SJCRH30 (cell line): ENCODE measurements around the gene DOCK1. TPM values are rescaled to one million over a fixed set of nuclear protein-coding genes. Genes with fewer than 3 reads are reported as not detected.
A peak's percentile ranks its signal among the peaks of the same experiment; 100 is the strongest.

Experiments
- DNase-seq, 2 experiments: peaks; one replicate each; pipeline ENCODE4 v3.0.0-alpha.2; 2015 to 2020
- H3K27ac ChIP-seq: fragments of 250-450 bp; sonication (Bioruptor Pico); 2 replicates; pipeline ENCODE4 v1.5.1; 2020; ENCODE audit warnings: mild to moderate bottlenecking, moderate library complexity
- H3K27me3 ChIP-seq: fragments of 250-450 bp; sonication (Bioruptor Pico); 2 replicates; pipeline ENCODE4 v1.5.1; 2020; ENCODE audit warnings: mild to moderate bottlenecking, moderate library complexity
- H3K36me3 ChIP-seq: fragments of 250-450 bp; sonication (Bioruptor Pico); 2 replicates; pipeline ENCODE4 v1.5.1; 2020; ENCODE audit warnings: mild to moderate bottlenecking, moderate library complexity
- H3K4me1 ChIP-seq: fragments of 250-450 bp; sonication (Bioruptor Pico); 2 replicates; pipeline ENCODE4 v1.5.1; 2020; ENCODE audit warnings: mild to moderate bottlenecking, moderate library complexity
- H3K4me3 ChIP-seq: fragments of 250-450 bp; sonication (Bioruptor Pico); 2 replicates; pipeline ENCODE4 v1.5.1; 2020; ENCODE audit warnings: mild to moderate bottlenecking, moderate library complexity
- H3K9me3 ChIP-seq: fragments of 250-450 bp; sonication (Bioruptor Pico); replicated peaks from 2 replicates; pipeline ENCODE4 v1.5.1; 2020; ENCODE audit warnings: mild to moderate bottlenecking, moderate library complexity
- total RNA-seq: library from RNA; depleted of rRNA; stranded (reverse); fragments of >200 nt; shearing (Covaris generic); gene quantifications from 2 replicates; pipeline ENCODE4 v1.2.3, GENCODE V29; 2014

Gene DOCK1
- total RNA-seq, 1 experiment from 2014 or later = 53.8 TPM

DNA sequence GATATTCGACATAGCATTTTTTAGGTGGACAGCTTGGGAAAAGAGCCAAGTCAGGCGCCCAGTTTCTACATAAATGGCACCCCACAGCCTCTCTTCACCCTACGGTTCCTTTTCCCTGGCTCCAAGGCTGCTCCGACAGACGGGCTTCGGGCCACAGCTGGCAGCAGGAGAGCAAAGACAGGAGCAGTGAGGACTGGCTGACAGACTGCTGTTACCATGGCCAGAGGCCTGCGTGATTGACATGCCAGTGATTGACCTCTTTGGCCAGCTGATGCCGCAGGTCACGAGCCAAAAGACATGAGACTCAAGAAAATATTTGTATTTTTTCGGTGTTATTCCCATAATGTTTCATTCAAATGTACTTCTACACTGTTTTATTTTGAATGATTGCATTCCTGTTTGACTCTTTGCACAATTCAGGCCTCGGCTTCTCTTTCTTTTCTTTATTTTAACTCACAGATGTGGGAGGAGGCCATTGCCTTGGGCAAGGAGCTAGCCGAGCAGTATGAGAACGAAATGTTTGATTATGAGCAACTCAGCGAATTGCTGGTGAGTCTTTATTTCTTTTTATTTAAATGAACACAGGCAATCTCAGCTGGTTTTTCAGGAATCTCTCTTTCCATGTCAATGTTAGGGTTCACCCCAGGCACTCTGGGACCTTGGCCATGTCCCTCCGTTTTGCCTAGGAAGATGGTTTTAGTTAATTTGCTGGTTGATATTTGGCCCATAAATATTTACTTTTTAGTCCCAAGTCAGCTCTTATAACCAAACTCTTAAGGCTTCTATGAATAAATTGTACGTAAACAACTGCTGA lies 497.6 kb downstream of the DOCK1 start:
- Histone ChIP-seq H3K27ac (no peak overlapping the region), H3K4me1 (no peaks in the 10 kb centered on the region; the same call in 1 of the 2 replicates), H3K4me3 (no peak overlapping the region), H3K36me3 (0 out of 2 replicates have a peak, but pooled peaks cover 5% of the 10 kb centered on the region), H3K27me3 (no peaks in the 10 kb centered on the region), H3K9me3 (no peaks in the 10 kb centered on the region)
- no peak for DNase-seq

DNA sequence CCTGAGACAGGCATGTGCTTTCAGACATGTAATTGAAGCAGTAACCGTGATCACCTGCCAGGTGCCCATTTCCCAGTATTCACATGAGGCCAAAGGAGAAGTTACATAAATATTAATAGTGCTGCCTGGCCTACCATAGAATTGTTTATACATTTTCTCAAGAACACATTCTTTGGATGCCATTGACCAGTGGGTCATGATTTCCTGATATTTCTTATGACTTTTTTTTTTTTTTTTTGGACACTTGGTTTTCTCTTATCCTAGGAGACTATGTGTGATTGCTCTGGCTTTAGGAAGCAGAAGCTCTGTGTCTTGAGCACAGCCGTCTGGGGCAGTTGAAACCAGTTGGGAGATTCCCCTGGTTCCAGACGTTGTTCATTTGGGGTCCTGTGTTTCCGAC lies 500.0 kb downstream of the DOCK1 start:
- no peak overlapping the region for H3K27ac ChIP-seq
- DNase-seq = no peak
- H3K4me1 ChIP-seq = no peaks in the 10 kb centered on the region
- H3K9me3 ChIP-seq = no peaks in the 10 kb centered on the region
- no peaks in the 10 kb centered on the region for H3K27me3 ChIP-seq
- H3K4me3 ChIP-seq = no peak overlapping the region
- 0 out of 2 replicates have a peak, but pooled peaks cover 5% of the 10 kb centered on the region for H3K36me3 ChIP-seq

DNA sequence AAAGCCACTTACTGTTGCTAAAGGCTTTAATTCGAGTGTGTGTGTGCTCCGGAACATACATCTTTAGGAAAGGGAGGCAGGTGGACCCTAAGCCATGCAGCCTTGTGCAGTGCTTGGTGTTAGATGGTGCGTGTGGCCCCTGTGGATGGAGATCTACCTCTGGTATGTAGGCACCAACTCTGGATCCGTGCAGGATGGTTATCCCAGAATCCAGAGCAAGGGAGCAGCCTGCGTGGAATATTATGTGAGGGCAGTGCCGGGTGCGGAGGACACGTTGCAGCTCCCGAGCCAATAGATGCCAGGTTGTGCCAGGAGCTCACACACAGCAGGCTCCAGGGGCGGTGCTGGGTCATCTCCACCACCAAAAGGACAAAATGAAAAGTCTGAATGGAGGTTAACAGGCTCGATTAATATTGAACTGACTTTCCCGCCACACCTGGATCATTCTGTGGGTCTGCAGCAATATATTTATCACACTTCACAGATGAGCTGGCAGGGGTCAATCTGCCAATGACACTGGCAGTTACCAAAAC lies 500.9 kb downstream of the DOCK1 start:
- H3K27ac ChIP-seq = no peak overlapping the region

DNA sequence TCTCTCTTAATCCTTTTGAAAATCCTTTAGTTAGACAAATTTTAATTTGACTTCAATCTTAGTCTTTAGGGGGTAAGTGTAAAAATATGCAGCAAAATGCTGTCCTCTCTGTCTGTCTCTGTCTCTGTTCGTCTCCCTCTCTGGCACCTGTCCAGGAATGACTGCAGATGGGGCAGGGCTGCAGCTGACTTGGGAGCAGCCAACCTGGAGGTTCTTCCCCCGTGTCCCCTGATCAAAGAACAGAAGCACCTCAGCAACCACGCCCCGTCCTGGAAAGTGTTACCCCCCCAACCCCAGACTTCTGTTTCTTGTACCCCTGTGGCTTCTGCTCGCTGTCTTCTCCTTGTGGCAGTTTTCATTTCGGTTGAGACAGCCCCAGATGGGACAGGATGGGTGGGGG lies 502.3 kb downstream of the DOCK1 start:
- H3K4me1 ChIP-seq = no peaks in the 10 kb centered on the region
- no peak overlapping the region for H3K27ac ChIP-seq
- no peak for DNase-seq
- 0 out of 2 replicates have a peak, but pooled peaks cover 5% of the 10 kb centered on the region for H3K36me3 ChIP-seq
- no peak overlapping the region for H3K4me3 ChIP-seq
- no peaks in the 10 kb centered on the region for H3K9me3 ChIP-seq
- no peaks in the 10 kb centered on the region for H3K27me3 ChIP-seq

More for the DNA sequence above, 500.9 kb downstream of the DOCK1 start:
- Histone ChIP-seq H3K27me3 (no peaks in the 10 kb centered on the region), H3K9me3 (no peaks in the 10 kb centered on the region), H3K36me3 (0 out of 2 replicates have a peak, but pooled peaks cover 5% of the 10 kb centered on the region), H3K4me3 (no peak overlapping the region), H3K4me1 (no peaks in the 10 kb centered on the region)
- DNase-seq = no peak

DNA sequence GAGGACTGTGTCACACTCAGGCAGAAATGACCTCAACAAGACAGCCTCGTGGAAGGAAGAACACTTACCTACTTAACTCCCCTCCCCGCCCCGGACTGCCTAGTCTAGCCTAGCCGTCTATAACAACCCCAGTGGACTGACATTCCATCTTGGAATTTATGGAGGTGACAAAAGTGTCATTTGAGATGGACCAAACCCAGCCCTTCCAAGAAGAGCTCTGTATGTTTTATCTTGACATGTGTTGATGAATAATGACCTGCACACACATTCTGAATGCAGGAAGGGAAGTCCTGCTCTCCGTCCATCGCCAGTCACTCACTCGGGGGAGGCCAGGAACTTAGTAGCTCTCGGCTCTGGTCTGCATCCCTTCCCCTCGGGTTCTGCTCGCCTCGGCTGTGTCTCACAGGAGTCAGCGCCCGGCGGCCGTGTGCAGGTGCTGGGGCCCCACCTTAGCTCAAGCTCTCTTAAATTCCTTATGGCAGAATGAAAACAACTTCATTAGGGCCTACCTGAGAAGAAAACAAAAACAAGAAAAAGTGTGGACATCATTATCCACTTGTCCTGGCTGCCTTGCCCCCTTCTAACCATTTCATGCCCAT lies 503.0 kb downstream of the DOCK1 start:
- H3K27ac ChIP-seq = no peak overlapping the region
- 0 out of 2 replicates have a peak, but pooled peaks cover 5% of the 10 kb centered on the region for H3K36me3 ChIP-seq
- no peaks in the 10 kb centered on the region for H3K4me1 ChIP-seq
- no peak for DNase-seq
- H3K27me3 ChIP-seq = no peaks in the 10 kb centered on the region
- H3K9me3 ChIP-seq = no peaks in the 10 kb centered on the region
- no peak overlapping the region for H3K4me3 ChIP-seq

DNA sequence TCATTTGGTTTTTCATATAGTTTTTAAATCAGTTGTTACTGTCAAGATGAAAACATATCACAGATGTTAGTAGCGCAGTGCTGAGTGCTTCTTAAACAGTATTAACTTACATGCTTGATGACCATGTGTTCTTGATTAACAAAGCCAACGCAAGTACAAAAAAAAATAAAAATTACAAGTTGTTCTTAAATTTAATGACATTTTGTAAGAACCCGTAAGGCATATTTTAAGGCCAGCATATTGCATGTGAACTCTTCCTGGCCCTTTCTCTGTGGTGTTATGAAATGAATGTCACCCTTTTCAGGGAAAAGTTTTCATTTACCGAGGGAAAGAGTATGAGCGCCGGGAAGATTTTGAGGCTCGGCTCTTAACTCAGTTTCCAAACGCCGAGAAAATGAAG lies 503.5 kb downstream of the DOCK1 start:
- Histone ChIP-seq H3K4me1 (no peaks in the 10 kb centered on the region), H3K9me3 (no peaks in the 10 kb centered on the region), H3K27ac (no peak overlapping the region), H3K4me3 (no peak overlapping the region), H3K36me3 (0 out of 2 replicates have a peak, but pooled peaks cover 5% of the 10 kb centered on the region), H3K27me3 (no peaks in the 10 kb centered on the region)
- DNase-seq = no peak

DNA sequence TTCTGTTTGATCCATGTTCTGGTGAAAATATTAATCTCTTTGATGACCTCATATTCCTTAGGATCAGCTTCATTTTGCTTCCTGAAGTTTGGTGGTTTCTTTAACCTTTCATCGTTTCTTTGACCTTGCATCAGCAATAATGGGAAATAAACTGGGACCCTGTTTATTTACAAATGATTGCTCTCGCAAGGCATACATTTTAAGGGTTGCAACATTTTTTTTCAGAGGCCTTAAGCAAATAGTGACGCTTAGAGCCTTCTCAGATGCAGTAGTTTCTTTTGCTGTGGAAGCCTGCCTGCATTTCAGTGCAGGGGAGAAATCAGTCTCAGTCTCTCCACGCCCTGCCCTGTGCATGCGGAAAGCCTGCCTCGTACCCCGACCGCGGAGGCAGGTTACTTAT lies 504.8 kb downstream of the DOCK1 start:
- Histone ChIP-seq H3K4me1 (peaks cover 4% of the 10 kb centered on the region), H3K27me3 (no peaks in the 10 kb centered on the region), H3K9me3 (no peaks in the 10 kb centered on the region), H3K27ac (no peak overlapping the region), H3K4me3 (no peak overlapping the region), H3K36me3 (no peaks in the 10 kb centered on the region)
- no peak for DNase-seq

DNA sequence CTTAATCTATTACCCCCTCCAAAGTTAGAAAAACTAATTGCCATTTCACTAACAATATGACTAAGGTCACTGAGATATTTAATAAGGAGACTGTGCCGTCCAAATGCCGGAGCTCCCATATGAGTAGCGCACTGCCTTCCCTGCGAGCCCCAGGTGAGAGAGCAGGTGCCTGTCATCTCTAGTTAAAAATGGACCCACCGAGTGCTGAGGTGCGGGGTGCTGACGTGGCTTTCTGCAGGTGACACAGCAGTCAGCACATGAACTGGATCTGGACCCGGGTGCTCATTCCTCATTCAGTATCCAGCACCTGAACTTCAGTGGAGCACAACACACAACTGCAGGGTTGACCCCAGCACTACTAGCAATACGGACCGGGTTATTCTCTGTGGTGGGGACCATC lies 505.8 kb downstream of the DOCK1 start:
- Histone ChIP-seq H3K9me3 (no peaks in the 10 kb centered on the region), H3K27ac (no peak overlapping the region), H3K4me1 (peaks cover 15% of the 10 kb centered on the region), H3K4me3 (no peak overlapping the region), H3K27me3 (no peaks in the 10 kb centered on the region), H3K36me3 (no peaks in the 10 kb centered on the region)
- no peak for DNase-seq

DNA sequence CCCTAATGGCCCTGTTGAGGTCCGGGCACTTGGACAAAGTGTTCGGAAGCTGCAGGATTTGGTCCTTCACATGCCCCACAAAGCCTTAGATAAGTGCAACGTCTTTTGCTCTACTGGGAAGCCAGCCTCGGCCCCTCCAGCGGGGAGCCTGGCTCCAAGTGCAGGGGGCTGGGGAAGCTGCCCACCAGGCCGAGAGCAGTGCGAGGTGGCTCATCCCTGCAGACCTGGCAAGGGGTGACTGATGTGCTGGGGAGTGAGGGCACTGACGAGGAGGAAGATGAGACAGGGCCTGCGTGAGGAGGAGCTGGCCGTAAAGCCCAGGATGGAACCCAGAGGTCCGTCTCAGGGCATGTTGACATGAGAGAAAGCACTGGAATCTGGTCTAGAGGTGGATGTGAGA lies 508.1 kb downstream of the DOCK1 start:
- no peak overlapping the region for H3K4me3 ChIP-seq
- no peaks in the 10 kb centered on the region for H3K27me3 ChIP-seq
- no peak overlapping the region for H3K27ac ChIP-seq
- no peak for DNase-seq
- H3K4me1 ChIP-seq = peaks cover 26% of the 10 kb centered on the region
- no peaks in the 10 kb centered on the region for H3K36me3 ChIP-seq
- no peaks in the 10 kb centered on the region for H3K9me3 ChIP-seq

DNA sequence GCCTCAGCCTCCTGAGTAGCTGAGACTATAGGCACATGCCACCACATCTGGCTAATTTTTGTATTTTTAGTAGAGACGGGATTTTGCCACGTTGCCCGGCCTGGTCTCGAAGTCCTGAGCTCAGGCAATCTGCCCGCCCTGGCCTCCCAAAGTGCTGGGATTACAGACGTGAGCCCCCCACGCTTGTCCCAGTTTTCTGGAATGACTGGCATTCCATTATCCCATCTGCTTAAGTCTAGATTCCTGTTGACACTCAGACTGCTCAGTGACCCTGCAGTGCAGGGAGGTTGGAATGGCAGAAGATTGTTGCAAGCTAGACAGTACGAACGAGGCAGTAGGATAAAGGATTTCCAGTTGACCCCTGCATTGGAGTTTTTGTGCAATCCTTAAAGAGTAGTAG lies 508.8 kb downstream of the DOCK1 start:
- no peak for DNase-seq
- Histone ChIP-seq H3K27me3 (no peaks in the 10 kb centered on the region), H3K27ac (no peak overlapping the region), H3K36me3 (no peaks in the 10 kb centered on the region), H3K4me3 (no peak overlapping the region), H3K4me1 (peaks cover 26% of the 10 kb centered on the region), H3K9me3 (no peaks in the 10 kb centered on the region)

DNA sequence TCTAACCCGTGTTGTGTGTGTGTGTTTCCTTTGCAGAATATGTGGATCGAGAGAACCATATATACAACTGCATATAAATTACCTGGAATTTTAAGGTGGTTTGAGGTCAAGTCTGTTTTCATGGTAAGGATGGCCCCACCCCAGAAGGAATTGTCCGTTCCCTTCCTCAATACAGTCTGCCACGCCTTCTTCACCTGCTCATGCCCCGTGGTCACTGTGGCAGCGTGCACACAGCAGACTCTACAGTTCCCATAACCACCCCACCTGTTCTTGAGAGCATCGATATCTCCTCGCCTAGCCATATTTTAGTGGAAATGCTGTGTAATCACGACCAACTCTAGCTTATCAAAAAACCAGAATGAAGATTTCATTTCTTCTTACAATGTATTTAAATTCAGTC lies 509.9 kb downstream of the DOCK1 start:
- no peaks in the 10 kb centered on the region for H3K9me3 ChIP-seq
- no peak overlapping the region for H3K4me3 ChIP-seq
- peak overlapping the region; percentile 77 for H3K27ac ChIP-seq
- no peaks in the 10 kb centered on the region for H3K36me3 ChIP-seq
- DNase-seq = no peak
- peaks cover 26% of the 10 kb centered on the region for H3K4me1 ChIP-seq
- H3K27me3 ChIP-seq = no peaks in the 10 kb centered on the region

DNA sequence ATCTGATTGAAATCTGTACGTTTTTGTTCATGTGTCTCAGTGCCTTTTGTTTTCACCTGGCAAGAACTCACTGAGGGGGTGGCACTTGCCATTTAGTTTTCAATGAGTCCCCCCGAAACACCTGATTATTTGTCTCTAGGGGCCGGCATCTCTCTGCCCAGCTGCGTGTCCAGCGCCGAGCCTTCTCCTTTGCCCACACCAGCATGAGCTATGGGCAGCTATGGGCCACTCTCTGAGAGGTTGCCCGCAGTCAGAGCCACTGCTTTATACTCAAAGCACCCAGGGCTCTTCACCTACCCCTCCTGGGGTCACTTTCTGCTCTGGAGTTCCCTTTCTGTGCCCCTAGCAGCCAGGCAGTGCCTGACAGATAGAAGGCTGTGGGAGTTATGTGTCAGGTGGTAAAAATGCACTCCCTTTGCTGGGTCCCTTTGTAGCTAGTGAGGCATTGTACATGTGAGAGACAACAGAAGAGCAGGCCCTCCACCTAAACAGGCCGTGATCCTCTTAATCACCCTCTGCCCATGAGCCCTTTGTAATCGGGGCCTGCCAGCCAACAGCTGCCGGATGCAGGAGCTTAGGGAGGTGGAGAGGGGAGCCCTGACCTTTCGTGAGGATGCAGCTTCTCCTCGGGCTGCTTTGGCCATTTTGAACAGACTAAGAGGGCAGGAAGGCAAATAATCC lies 510.8 kb downstream of the DOCK1 start:
- Histone ChIP-seq H3K9me3 (no peaks in the 10 kb centered on the region), H3K27ac (peak overlapping the region; percentile 77), H3K4me3 (no peak overlapping the region), H3K36me3 (no peaks in the 10 kb centered on the region), H3K4me1 (peaks cover 26% of the 10 kb centered on the region), H3K27me3 (no peaks in the 10 kb centered on the region)
- DNase-seq = peak; percentile 86 to 90

DNA sequence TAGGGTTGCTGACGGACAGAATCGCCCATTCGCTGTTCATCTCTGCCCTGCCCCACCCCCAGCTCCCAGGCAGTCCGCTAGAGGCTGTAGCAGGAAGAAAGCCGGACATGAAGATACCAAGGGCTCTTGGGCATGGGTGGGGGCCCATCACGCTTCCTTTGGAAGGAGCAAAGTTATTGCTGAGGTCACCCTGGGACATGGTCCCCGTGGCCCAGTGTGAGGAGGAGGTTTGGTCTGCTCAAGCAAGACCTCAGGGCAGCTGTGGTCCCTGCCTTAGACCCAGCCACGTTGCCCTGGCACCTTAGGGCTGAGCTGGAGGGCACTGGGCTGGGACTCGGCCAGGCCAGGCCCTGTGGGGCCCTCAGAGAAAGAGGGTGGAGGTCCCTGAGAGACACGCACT lies 511.8 kb downstream of the DOCK1 start:
- Histone ChIP-seq H3K9me3 (no peaks in the 10 kb centered on the region), H3K27ac (peak overlapping the region; percentile 77), H3K4me3 (no peak overlapping the region), H3K36me3 (peaks cover 2% of the 10 kb centered on the region; the same call in 1 of the 2 replicates), H3K4me1 (peaks cover 26% of the 10 kb centered on the region), H3K27me3 (no peaks in the 10 kb centered on the region)
- no peak for DNase-seq

DNA sequence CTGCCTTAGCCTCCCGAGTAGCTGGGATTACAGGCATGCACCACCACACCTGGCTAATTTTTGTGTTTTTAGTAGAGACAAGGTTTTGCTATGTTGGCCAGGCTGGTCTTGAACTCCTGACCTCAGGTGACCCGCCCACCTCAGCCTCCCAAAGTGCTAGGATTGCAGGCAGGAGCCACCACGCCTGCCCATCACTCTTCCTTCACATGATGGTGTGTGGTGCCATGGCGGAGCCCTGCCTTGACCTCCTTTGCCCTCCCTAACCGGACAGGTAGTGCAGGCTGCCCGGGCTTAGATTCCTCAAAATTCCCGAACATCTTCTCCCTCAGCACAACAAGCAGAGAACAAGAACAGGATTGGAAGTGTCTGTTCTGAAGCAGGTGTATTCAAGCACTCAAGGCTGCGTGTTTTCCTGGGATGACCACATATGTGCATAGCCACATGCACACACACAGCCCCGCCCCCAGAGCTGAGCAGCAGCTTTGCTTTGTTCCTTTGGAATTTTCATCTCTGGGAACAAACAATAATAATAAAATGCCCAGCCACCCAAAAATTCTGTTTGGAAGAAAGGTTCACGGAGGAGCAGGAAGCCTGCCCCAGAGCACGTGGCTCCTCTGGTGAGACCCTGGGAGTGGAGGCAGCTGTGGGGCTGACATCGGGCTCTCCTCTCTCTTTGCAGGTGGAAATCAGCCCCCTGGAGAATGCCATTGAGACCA lies 512.6 kb downstream of the DOCK1 start:
- no peak overlapping the region for H3K4me3 ChIP-seq
- DNase-seq = no peak
- H3K27ac ChIP-seq = no peak overlapping the region
- H3K9me3 ChIP-seq = no peaks in the 10 kb centered on the region
- H3K27me3 ChIP-seq = no peaks in the 10 kb centered on the region
- peaks cover 2% of the 10 kb centered on the region; the same call in 1 of the 2 replicates for H3K36me3 ChIP-seq
- peaks cover 26% of the 10 kb centered on the region for H3K4me1 ChIP-seq
